HG03469 (cell line): ENCODE measurements around the gene WDFY4.

Experiments
- ATAC-seq: cut with Tn5 transposase; IDR thresholded peaks from one replicate; pipeline ENCODE4 v1.9.1; 2021; ENCODE audit warnings: mild to moderate bottlenecking, moderate library complexity, moderate number of reproducible peaks; ENCODE audit not compliant: unreplicated experiment

The WDFY4 gene

GRCh38 chr10:48788554-48788953 lies 103.9 kb downstream of the WDFY4 start:
- no peak for ATAC-seq

GRCh38 chr10:48789486-48790456 lies 105.1 kb downstream of the WDFY4 start:
- no peak for ATAC-seq

GRCh38 chr10:48790457-48791044 lies 105.9 kb downstream of the WDFY4 start:
- no peak for ATAC-seq

GRCh38 chr10:48791267-48791928 lies 106.7 kb downstream of the WDFY4 start:
- no peak for ATAC-seq

- ATAC-seq, result no peak
These were observed 107.4 kb downstream of the WDFY4 start for GRCh38 chr10:48792121-48792520.

GRCh38 chr10:48792687-48793096 lies 108.0 kb downstream of the WDFY4 start:
- no peak for ATAC-seq

GRCh38 chr10:48794074-48794473 lies 109.4 kb downstream of the WDFY4 start:
- ATAC-seq, result no peak

GRCh38 chr10:48796713-48797245 lies 112.1 kb downstream of the WDFY4 start:
- ATAC-seq, result no peak

GRCh38 chr10:48797830-48798229 lies 113.2 kb downstream of the WDFY4 start:
- no peak for ATAC-seq

GRCh38 chr10:48798481-48799254 lies 114.0 kb downstream of the WDFY4 start:
- ATAC-seq, result no peak

GRCh38 chr10:48799341-48800006 lies 114.8 kb downstream of the WDFY4 start:
- ATAC-seq, result no peak

- ATAC-seq, result no peak
These were observed 115.5 kb downstream of the WDFY4 start for GRCh38 chr10:48800007-48800675.

GRCh38 chr10:48801001-48801421 lies 116.3 kb downstream of the WDFY4 start:
- ATAC-seq, result no peak

- ATAC-seq, result peak; percentile 89
These were observed 118.0 kb downstream of the WDFY4 start for GRCh38 chr10:48802611-48803071.

GRCh38 chr10:48803801-48804584 lies 119.3 kb downstream of the WDFY4 start:
- ATAC-seq, result no peak

- no peak for ATAC-seq
These were observed 120.1 kb downstream of the WDFY4 start for GRCh38 chr10:48804740-48805182.

GRCh38 chr10:48805411-48805810 lies 120.7 kb downstream of the WDFY4 start:
- ATAC-seq, result no peak

GRCh38 chr10:48805848-48806247 lies 121.2 kb downstream of the WDFY4 start:
- ATAC-seq, result no peak
